GM23248 (cell line): Measurements from ENCODE around the gene TMEM89.

Source experiments
- EZH2 ChIP-seq: fragments of 200-600 bp; sonication (generic); IDR thresholded peaks from 2 replicates; pipeline ENCODE4 v1.6.1; 2018; ENCODE audit warnings: antibody characterized with exemption, mild to moderate bottlenecking; ENCODE audit not compliant: insufficient read depth, poor library complexity, severe bottlenecking
- EZH2phosphoT487 ChIP-seq: fragments of 200-600 bp; sonication (generic); IDR thresholded peaks from 2 replicates; pipeline ENCODE4 v1.6.1; 2018; ENCODE audit warnings: antibody characterized with exemption, moderate library complexity, mild to moderate bottlenecking, low read depth; ENCODE audit not compliant: insufficient read depth

GRCh38 chr3:48592519-48593087, 29.0 kb downstream of the TMEM89 start:
- TF ChIP-seq EZH2, result no peak
- no peak for TF ChIP-seq EZH2phosphoT487
